ENCODE results near the gene CRIP2. TPM values are rescaled to one million over a fixed set of nuclear protein-coding genes. Genes with fewer than 3 reads are reported as not detected.
A peak's percentile ranks its signal among the peaks of the same experiment; 100 is the strongest.

CRIP2 gene
- total and polyA plus RNA-seq, 9 of the 15 experiments (the other 6 are each of a cell fraction or from before 2014, with no cell fraction given) = 0.18 to 2.0 (median 0.69) TPM; not detected in 1

- TF ChIP-seq NFE2L1 (tag; IDR thresholded peaks at IDR 0.05; ENCODE audit: borderline replicate concordance, low read depth) = no peak
- TF ChIP-seq, protein P1, sequence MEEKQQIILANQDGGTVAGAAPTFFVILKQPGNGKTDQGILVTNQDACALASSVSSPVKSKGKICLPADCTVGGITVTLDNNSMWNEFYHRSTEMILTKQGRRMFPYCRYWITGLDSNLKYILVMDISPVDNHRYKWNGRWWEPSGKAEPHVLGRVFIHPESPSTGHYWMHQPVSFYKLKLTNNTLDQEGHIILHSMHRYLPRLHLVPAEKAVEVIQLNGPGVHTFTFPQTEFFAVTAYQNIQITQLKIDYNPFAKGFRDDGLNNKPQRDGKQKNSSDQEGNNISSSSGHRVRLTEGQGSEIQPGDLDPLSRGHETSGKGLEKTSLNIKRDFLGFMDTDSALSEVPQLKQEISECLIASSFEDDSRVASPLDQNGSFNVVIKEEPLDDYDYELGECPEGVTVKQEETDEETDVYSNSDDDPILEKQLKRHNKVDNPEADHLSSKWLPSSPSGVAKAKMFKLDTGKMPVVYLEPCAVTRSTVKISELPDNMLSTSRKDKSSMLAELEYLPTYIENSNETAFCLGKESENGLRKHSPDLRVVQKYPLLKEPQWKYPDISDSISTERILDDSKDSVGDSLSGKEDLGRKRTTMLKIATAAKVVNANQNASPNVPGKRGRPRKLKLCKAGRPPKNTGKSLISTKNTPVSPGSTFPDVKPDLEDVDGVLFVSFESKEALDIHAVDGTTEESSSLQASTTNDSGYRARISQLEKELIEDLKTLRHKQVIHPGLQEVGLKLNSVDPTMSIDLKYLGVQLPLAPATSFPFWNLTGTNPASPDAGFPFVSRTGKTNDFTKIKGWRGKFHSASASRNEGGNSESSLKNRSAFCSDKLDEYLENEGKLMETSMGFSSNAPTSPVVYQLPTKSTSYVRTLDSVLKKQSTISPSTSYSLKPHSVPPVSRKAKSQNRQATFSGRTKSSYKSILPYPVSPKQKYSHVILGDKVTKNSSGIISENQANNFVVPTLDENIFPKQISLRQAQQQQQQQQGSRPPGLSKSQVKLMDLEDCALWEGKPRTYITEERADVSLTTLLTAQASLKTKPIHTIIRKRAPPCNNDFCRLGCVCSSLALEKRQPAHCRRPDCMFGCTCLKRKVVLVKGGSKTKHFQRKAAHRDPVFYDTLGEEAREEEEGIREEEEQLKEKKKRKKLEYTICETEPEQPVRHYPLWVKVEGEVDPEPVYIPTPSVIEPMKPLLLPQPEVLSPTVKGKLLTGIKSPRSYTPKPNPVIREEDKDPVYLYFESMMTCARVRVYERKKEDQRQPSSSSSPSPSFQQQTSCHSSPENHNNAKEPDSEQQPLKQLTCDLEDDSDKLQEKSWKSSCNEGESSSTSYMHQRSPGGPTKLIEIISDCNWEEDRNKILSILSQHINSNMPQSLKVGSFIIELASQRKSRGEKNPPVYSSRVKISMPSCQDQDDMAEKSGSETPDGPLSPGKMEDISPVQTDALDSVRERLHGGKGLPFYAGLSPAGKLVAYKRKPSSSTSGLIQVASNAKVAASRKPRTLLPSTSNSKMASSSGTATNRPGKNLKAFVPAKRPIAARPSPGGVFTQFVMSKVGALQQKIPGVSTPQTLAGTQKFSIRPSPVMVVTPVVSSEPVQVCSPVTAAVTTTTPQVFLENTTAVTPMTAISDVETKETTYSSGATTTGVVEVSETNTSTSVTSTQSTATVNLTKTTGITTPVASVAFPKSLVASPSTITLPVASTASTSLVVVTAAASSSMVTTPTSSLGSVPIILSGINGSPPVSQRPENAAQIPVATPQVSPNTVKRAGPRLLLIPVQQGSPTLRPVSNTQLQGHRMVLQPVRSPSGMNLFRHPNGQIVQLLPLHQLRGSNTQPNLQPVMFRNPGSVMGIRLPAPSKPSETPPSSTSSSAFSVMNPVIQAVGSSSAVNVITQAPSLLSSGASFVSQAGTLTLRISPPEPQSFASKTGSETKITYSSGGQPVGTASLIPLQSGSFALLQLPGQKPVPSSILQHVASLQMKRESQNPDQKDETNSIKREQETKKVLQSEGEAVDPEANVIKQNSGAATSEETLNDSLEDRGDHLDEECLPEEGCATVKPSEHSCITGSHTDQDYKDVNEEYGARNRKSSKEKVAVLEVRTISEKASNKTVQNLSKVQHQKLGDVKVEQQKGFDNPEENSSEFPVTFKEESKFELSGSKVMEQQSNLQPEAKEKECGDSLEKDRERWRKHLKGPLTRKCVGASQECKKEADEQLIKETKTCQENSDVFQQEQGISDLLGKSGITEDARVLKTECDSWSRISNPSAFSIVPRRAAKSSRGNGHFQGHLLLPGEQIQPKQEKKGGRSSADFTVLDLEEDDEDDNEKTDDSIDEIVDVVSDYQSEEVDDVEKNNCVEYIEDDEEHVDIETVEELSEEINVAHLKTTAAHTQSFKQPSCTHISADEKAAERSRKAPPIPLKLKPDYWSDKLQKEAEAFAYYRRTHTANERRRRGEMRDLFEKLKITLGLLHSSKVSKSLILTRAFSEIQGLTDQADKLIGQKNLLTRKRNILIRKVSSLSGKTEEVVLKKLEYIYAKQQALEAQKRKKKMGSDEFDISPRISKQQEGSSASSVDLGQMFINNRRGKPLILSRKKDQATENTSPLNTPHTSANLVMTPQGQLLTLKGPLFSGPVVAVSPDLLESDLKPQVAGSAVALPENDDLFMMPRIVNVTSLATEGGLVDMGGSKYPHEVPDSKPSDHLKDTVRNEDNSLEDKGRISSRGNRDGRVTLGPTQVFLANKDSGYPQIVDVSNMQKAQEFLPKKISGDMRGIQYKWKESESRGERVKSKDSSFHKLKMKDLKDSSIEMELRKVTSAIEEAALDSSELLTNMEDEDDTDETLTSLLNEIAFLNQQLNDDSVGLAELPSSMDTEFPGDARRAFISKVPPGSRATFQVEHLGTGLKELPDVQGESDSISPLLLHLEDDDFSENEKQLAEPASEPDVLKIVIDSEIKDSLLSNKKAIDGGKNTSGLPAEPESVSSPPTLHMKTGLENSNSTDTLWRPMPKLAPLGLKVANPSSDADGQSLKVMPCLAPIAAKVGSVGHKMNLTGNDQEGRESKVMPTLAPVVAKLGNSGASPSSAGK (IDR thresholded peaks at IDR 0.05) = peak; percentile 69
- TF ChIP-seq PML (IDR thresholded peaks at IDR 0.05; ENCODE audit: low read length) = no peak
- TF ChIP-seq ESRRB (CRISPR knock-in tag; IDR thresholded peaks at IDR 0.05; ENCODE audit: borderline replicate concordance) = no peak
These were observed 15.1 kb downstream of the CRIP2 start (continued) for GRCh38 chr14:105489542-105490266.
